Tibial nerve (tissue), 4 donors: ENCODE results near the gene OGDH. TPM values are rescaled to one million over a fixed set of nuclear protein-coding genes. Genes with fewer than 3 reads are reported as not detected.
"Not testable (repeated sequence)": the region's sequence is repeated elsewhere in the genome, so short reads cannot be mapped to it uniquely, and the experiment has no call there.

Source experiments
- DNase-seq, 2 donors: peaks; one replicate each; pipeline ENCODE4 v3.0.0-alpha.2; 2019; ENCODE audit warnings: low spot score in 2 of 2
- H3K27ac ChIP-seq, 4 donors: fragments of 200-600 bp; sonication (generic) in 3 of 4; one replicate each; pipeline ENCODE4 v1.5.1; 2017 to 2019; ENCODE audit warnings: mild to moderate bottlenecking in 1 of 4
- H3K27me3 ChIP-seq, 2 donors: fragments of 200-600 bp; sonication (generic) in 1 of 2; one replicate each; pipeline versions ENCODE4 v1.5.1 to v1.6.0; 2017 to 2019
- H3K36me3 ChIP-seq, 3 donors: fragments of 200-600 bp; sonication (generic); one replicate each; pipeline ENCODE4 v1.5.1; 2018 to 2019
- H3K4me1 ChIP-seq, 4 donors: fragments of 200-600 bp; sonication (generic) in 3 of 4; one replicate each; pipeline ENCODE4 v1.5.1; 2017 to 2019
- H3K4me3 ChIP-seq, 4 donors: fragments of 200-600 bp; sonication (generic) in 3 of 4; one replicate each; pipeline ENCODE4 v1.5.1; 2017 to 2019; ENCODE audit warnings: mild to moderate bottlenecking in 1 of 4, moderate library complexity in 1 of 4
- H3K9me3 ChIP-seq, 4 donors: fragments of 200-600 bp; sonication (generic) in 3 of 4; one replicate each; pipeline ENCODE4 v1.5.1; 2017 to 2019
- EP300 ChIP-seq, 2 donors: sonication (generic); formaldehyde crosslinking; IDR thresholded peaks; one replicate each; pipeline ENCODE4 v1.6.1; 2017; ENCODE audit warnings: antibody characterized with exemption in 2 of 2, mild to moderate bottlenecking in 1 of 2
- POLR2A ChIP-seq, 2 donors: fragments of 450-650 bp; IDR thresholded peaks; one replicate each; pipeline ENCODE4 v1.6.1; 2017; ENCODE audit warnings: antibody characterized with exemption in 2 of 2, mild to moderate bottlenecking in 2 of 2, moderate library complexity in 2 of 2
- WGBS, 2 donors: methylation state at CpG; one replicate each; pipeline ENCODE4 v1.1.5; 2018; 5-methylcytosine and 5-hydroxymethylcytosine counted together
- total RNA-seq, 4 donors: library from RNA; depleted of rRNA; stranded (reverse); fragments of >200 nt; gene quantifications; one replicate each; pipeline ENCODE4 v1.1.0, GENCODE V29; 2016
- TF ChIP-seq, protein P1 (sequence below), 5 experiments: fragments of 200-600 bp in 3 of 5; fragments of 450-650 bp in 2 of 5; sonication (generic) in 3 of 5; IDR thresholded peaks; one replicate each; pipeline ENCODE4 v1.5.1; 2016 to 2019; ENCODE audit warnings: antibody characterized with exemption in 5 of 5, mild to moderate bottlenecking in 3 of 5, moderate library complexity in 2 of 5

OGDH gene
- total RNA-seq, result 10 to 100 TPM; 66.8 to 76.5 (median 70.1) TPM

DNA sequence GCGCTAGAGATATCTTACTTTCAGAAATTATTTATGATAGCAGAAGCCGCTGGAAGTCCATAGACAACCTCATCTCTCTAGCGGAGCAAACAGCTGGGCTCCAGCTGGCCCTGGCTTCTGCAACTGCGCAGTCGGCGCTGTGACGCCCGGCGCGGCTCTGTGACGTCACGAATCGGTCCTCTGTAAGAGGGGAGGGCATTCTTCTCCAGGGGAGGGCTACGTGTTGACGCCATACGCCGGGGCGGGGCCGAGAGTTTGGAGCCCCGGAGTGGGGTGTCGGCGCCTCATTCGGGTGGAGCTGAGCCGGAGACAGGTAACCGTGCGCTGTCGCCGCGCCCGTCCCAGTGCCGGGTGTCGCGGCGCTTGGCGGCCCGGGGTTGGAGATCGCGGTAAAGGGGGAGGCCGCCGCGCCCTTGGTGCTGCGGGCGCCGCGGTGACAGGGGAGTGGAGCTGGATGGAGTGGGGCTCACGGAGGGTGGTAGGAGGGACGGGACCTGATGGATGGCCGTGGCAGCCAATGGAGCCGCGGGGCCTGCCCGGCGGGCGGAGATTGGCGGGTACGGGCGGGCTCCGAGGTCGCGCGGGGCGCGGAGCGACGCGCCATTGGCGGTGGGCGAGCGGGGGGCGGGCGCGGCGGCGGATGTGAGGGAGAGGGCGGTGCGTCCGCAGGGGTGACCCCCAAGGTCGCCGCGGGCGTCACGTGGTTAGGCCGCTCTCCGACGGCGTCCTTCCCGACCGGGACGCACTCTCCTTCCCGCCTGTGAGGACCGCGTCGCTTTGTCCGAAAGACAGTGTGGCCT lies at the start of gene OGDH:
TSS of gene OGDH (plus strand) at position 287 of the 800 bp plus-strand sequence. CDS start 17,717 bp downstream, outside the sequence.
- Histone ChIP-seq H3K27me3 (no peaks in the 10 kb centered on the region), H3K4me3 (peak within 1 kb of the TSS; percentile 65 to 89 (median 87)), H3K9me3 (no peaks in the 10 kb centered on the region), H3K4me1 (peaks cover 0 to 27% (median 13%) of the 10 kb centered on the region in 4 donors), H3K36me3 (no peaks in the 10 kb centered on the region), H3K27ac (peak within 1 kb of the TSS; percentile 96 to 100 (median 98))
- 0% methylated on average over 16 to 52 of the region's 93 CpGs for WGBS, 2 donors
- DNase-seq, result peak; percentile 98
- TF ChIP-seq POLR2A (IDR thresholded peaks at IDR 0.05) (peak; percentile 72 to 98), EP300 (IDR thresholded peaks at IDR 0.05) (peak; percentile 92 to 98)
- TF ChIP-seq, protein P1, sequence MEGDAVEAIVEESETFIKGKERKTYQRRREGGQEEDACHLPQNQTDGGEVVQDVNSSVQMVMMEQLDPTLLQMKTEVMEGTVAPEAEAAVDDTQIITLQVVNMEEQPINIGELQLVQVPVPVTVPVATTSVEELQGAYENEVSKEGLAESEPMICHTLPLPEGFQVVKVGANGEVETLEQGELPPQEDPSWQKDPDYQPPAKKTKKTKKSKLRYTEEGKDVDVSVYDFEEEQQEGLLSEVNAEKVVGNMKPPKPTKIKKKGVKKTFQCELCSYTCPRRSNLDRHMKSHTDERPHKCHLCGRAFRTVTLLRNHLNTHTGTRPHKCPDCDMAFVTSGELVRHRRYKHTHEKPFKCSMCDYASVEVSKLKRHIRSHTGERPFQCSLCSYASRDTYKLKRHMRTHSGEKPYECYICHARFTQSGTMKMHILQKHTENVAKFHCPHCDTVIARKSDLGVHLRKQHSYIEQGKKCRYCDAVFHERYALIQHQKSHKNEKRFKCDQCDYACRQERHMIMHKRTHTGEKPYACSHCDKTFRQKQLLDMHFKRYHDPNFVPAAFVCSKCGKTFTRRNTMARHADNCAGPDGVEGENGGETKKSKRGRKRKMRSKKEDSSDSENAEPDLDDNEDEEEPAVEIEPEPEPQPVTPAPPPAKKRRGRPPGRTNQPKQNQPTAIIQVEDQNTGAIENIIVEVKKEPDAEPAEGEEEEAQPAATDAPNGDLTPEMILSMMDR (IDR thresholded peaks at IDR 0.05), result peak in 2 of 5 experiments; percentile 46 to 51

GRCh38 chr7:44557485-44557884 lies 48.9 kb upstream of the OGDH start:
- H3K9me3 ChIP-seq, result no peaks in the 10 kb centered on the region
- no peak overlapping the region for H3K27ac ChIP-seq
- TF ChIP-seq POLR2A (IDR thresholded peaks at IDR 0.05) (no peak), EP300 (IDR thresholded peaks at IDR 0.05) (no peak)
- TF ChIP-seq, protein P1 (IDR thresholded peaks at IDR 0.05), result no peak
- DNase-seq, result no peak
- H3K4me1 ChIP-seq, result no peaks in the 10 kb centered on the region
- WGBS, 2 donors, result 88 to 89% methylated on average over 2 of the region's 2 CpGs
- H3K27me3 ChIP-seq, result no peaks in the 10 kb centered on the region
- no peaks in the 10 kb centered on the region for H3K36me3 ChIP-seq
- no peak overlapping the region for H3K4me3 ChIP-seq

- Histone ChIP-seq H3K4me1 (no peaks in the 10 kb centered on the region), H3K36me3 (peaks cover 0 to 14% (median 0%) of the 10 kb centered on the region in 3 donors), H3K27ac (no peak overlapping the region), H3K27me3 (no peaks in the 10 kb centered on the region), H3K4me3 (no peak overlapping the region), H3K9me3 (no peaks in the 10 kb centered on the region)
- no peak for DNase-seq
- TF ChIP-seq EP300 (IDR thresholded peaks at IDR 0.05), result no peak
- WGBS, 2 donors, result 75 to 77% methylated on average over 4 of the region's 4 CpGs
These were observed 46.9 kb upstream of the OGDH start for GRCh38 chr7:44559485-44559884.

GRCh38 chr7:44561481-44561880 lies 44.9 kb upstream of the OGDH start:
- Histone ChIP-seq H3K4me3 (no peak overlapping the region), H3K27me3 (no peaks in the 10 kb centered on the region), H3K27ac (no peak overlapping the region), H3K9me3 (no peaks in the 10 kb centered on the region), H3K4me1 (peaks cover 0 to 4% (median 0%) of the 10 kb centered on the region in 4 donors), H3K36me3 (peaks cover 0 to 34% (median 8%) of the 10 kb centered on the region in 3 donors)
- WGBS, 2 donors, result 78 to 84% methylated on average over 6 of the region's 6 CpGs
- TF ChIP-seq, protein P1 (IDR thresholded peaks at IDR 0.05), result no peak
- TF ChIP-seq POLR2A (IDR thresholded peaks at IDR 0.05), result no peak
- DNase-seq, result no peak

- Histone ChIP-seq H3K9me3 (no peaks in the 10 kb centered on the region), H3K27me3 (no peaks in the 10 kb centered on the region), H3K4me1 (peaks cover 0 to 4% (median 0%) of the 10 kb centered on the region in 4 donors), H3K4me3 (no peak overlapping the region), H3K36me3 (peaks cover 0 to 40% (median 8%) of the 10 kb centered on the region in 3 donors), H3K27ac (no peak overlapping the region)
- TF ChIP-seq POLR2A (IDR thresholded peaks at IDR 0.05) (no peak), EP300 (IDR thresholded peaks at IDR 0.05) (no peak)
- TF ChIP-seq, protein P1 (IDR thresholded peaks at IDR 0.05), result no peak
- no peak for DNase-seq
- WGBS, 2 donors, result 83 to 89% methylated on average over 7 of the region's 7 CpGs
These were observed 44.3 kb upstream of the OGDH start for GRCh38 chr7:44561962-44562621.

DNA sequence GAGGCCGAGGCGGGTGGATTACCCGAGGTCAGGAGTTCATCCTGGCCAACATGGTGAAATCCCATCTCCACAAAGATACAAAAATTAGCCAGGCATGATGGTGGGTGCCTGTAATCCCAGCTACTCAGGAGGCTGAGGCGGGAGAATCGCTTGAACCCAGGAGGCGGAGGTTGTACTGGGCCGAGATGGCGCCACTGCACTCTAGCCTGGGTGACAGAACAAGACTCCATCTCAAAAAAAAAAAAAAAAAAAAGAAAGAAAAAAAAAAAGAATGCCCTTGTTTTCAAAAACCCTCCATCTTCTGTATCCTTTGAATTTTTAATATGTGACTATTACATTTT lies 43.8 kb upstream of the OGDH start:
- H3K9me3 ChIP-seq, H3K27me3 ChIP-seq, DNase-seq, H3K4me1 ChIP-seq, H3K27ac ChIP-seq, H3K4me3 ChIP-seq: not testable (repeated sequence)
- WGBS, 2 donors, result 80 to 91% methylated on average over 8 of the region's 8 CpGs
- peaks cover 0 to 45% (median 10%) of the 10 kb centered on the region in 3 donors for H3K36me3 ChIP-seq
